NT2/D1 (cell line): ENCODE results near the gene SLC35G4.
"Not testable (repeated sequence)": the region's sequence is repeated elsewhere in the genome, so short reads cannot be mapped to it uniquely, and the experiment has no call there.

Source experiments
- DNase-seq: peaks from one replicate; pipeline ENCODE4 v3.0.0-alpha.2; 2011; ENCODE audit warnings: low read depth, low spot score
- H3K27me3 ChIP-seq: 2 replicates; pipeline ENCODE4 v1.6.0; 2011; ENCODE audit warnings: mild to moderate bottlenecking; ENCODE audit not compliant: insufficient read length, insufficient read depth
- H3K36me3 ChIP-seq: 2 replicates; pipeline ENCODE4 v1.6.1; 2011; ENCODE audit warnings: mild to moderate bottlenecking, low read length, mixed read lengths; ENCODE audit not compliant: insufficient read depth, insufficient read length
- H3K4me1 ChIP-seq: 2 replicates; pipeline ENCODE4 v1.5.1; 2011; ENCODE audit not compliant: insufficient read depth, insufficient read length
- H3K4me3 ChIP-seq: 2 replicates; pipeline ENCODE4 v1.5.1; 2011; ENCODE audit warnings: low read depth; ENCODE audit not compliant: insufficient read length
- H3K9ac ChIP-seq: 2 replicates; pipeline ENCODE4 v1.6.0; 2011; ENCODE audit warnings: low read depth; ENCODE audit not compliant: insufficient read length
- H3K9me3 ChIP-seq: 2 replicates; pipeline ENCODE4 v1.5.1; 2011; ENCODE audit warnings: mild to moderate bottlenecking, low read length; ENCODE audit not compliant: insufficient read depth
- SUZ12 ChIP-seq: IDR thresholded peaks from 2 replicates; pipeline ENCODE4 v1.6.1; 2011; ENCODE audit not compliant: insufficient read length, insufficient read depth; ENCODE audit errors: extremely low read depth
- YY1 ChIP-seq: IDR thresholded peaks from 2 replicates; pipeline ENCODE4 v1.6.1; 2011; ENCODE audit not compliant: insufficient read length, insufficient read depth
- ZNF274 ChIP-seq: IDR thresholded peaks from 2 replicates; pipeline ENCODE4 v1.6.1; 2011; ENCODE audit warnings: mild to moderate bottlenecking, low read depth, low read length

The SLC35G4 gene

GRCh38 chr18:11587432-11587831 is 22.0 kb upstream of the SLC35G4 start:
- Histone ChIP-seq H3K9me3 (no peaks in the 10 kb centered on the region), H3K9ac (no peak overlapping the region), H3K36me3 (no peaks in the 10 kb centered on the region), H3K4me3 (no peak overlapping the region), H3K27me3 (no peaks in the 10 kb centered on the region), H3K4me1 (no peaks in the 10 kb centered on the region)
- no peak for TF ChIP-seq ZNF274
- no peak for TF ChIP-seq YY1
- no peak for TF ChIP-seq SUZ12
- no peak for DNase-seq

GRCh38 chr18:11587846-11588245 is 21.6 kb upstream of the SLC35G4 start:
- no peak overlapping the region for H3K9ac ChIP-seq
- no peak overlapping the region for H3K4me3 ChIP-seq
- DNase-seq = no peak
- H3K4me1 ChIP-seq = no peaks in the 10 kb centered on the region
- no peaks in the 10 kb centered on the region for H3K36me3 ChIP-seq
- peaks cover 3% of the 10 kb centered on the region; the same call in 1 of the 2 replicates for H3K9me3 ChIP-seq
- TF ChIP-seq YY1 (no peak), SUZ12 (no peak), ZNF274 (no peak)
- H3K27me3 ChIP-seq = no peaks in the 10 kb centered on the region

GRCh38 chr18:11591957-11592356 is 17.4 kb upstream of the SLC35G4 start:
- H3K9ac ChIP-seq = no peak overlapping the region
- no peaks in the 10 kb centered on the region for H3K4me1 ChIP-seq
- no peaks in the 10 kb centered on the region for H3K27me3 ChIP-seq
- no peak overlapping the region for H3K4me3 ChIP-seq
- H3K9me3 ChIP-seq = peaks cover 6% of the 10 kb centered on the region; the same call in 1 of the 2 replicates
- H3K36me3 ChIP-seq = no peaks in the 10 kb centered on the region
- no peak for DNase-seq
- TF ChIP-seq SUZ12 (no peak), ZNF274 (no peak), YY1 (no peak)

GRCh38 chr18:11600321-11600720 is 9.1 kb upstream of the SLC35G4 start:
- no peak overlapping the region for H3K4me3 ChIP-seq
- H3K27me3 ChIP-seq = no peaks in the 10 kb centered on the region
- no peaks in the 10 kb centered on the region for H3K9me3 ChIP-seq
- H3K4me1 ChIP-seq = no peaks in the 10 kb centered on the region
- H3K36me3 ChIP-seq = no peaks in the 10 kb centered on the region
- no peak for DNase-seq
- no peak overlapping the region for H3K9ac ChIP-seq
- TF ChIP-seq ZNF274 (no peak), SUZ12 (no peak), YY1 (no peak)

GRCh38 chr18:11607906-11608305 is 1.5 kb upstream of the SLC35G4 start:
- Histone ChIP-seq H3K4me1 (no peaks in the 10 kb centered on the region), H3K9me3 (0 out of 2 replicates have a peak, but pooled peaks cover under 1% of the 10 kb centered on the region), H3K9ac (no peak overlapping the region), H3K36me3 (no peaks in the 10 kb centered on the region), H3K27me3 (no peaks in the 10 kb centered on the region), H3K4me3 (no peak overlapping the region)
- DNase-seq = no peak
- TF ChIP-seq ZNF274 (no peak), YY1 (no peak), SUZ12 (no peak)

GRCh38 chr18:11608618-11609017 is 778 bp upstream of the SLC35G4 start:
- not testable (repeated sequence) for H3K9ac ChIP-seq, DNase-seq, H3K36me3 ChIP-seq, H3K4me3 ChIP-seq, H3K27me3 ChIP-seq, H3K4me1 ChIP-seq, H3K9me3 ChIP-seq

- H3K9me3 ChIP-seq, H3K36me3 ChIP-seq, DNase-seq, H3K4me1 ChIP-seq, H3K4me3 ChIP-seq, H3K9ac ChIP-seq, H3K27me3 ChIP-seq: not testable (repeated sequence)
Measured at GRCh38 chr18:11613073-11613472, 3.7 kb downstream of the SLC35G4 start.

GRCh38 chr18:11613611-11614010 is 4.2 kb downstream of the SLC35G4 start:
- DNase-seq, H3K9ac ChIP-seq, H3K27me3 ChIP-seq, H3K36me3 ChIP-seq, H3K9me3 ChIP-seq, H3K4me1 ChIP-seq, H3K4me3 ChIP-seq: not testable (repeated sequence)

- H3K27me3 ChIP-seq, H3K4me3 ChIP-seq, H3K9ac ChIP-seq, H3K4me1 ChIP-seq, H3K36me3 ChIP-seq, H3K9me3 ChIP-seq, DNase-seq: not testable (repeated sequence)
Measured at GRCh38 chr18:11614042-11614441, 4.6 kb downstream of the SLC35G4 start.

GRCh38 chr18:11614981-11615380 is 5.6 kb downstream of the SLC35G4 start:
- not testable (repeated sequence) for H3K4me1 ChIP-seq, H3K4me3 ChIP-seq, H3K9me3 ChIP-seq, H3K9ac ChIP-seq, H3K36me3 ChIP-seq, DNase-seq, H3K27me3 ChIP-seq

GRCh38 chr18:11647310-11647709 is 37.9 kb downstream of the SLC35G4 start:
- H3K4me3 ChIP-seq, H3K36me3 ChIP-seq, DNase-seq, H3K27me3 ChIP-seq, H3K9ac ChIP-seq, H3K4me1 ChIP-seq: not testable (repeated sequence)
- peaks cover 12% of the 10 kb centered on the region; the same call in 1 of the 2 replicates for H3K9me3 ChIP-seq
